ENCODE measurements around the gene EPB41L2.
"Not testable (repeated sequence)": the region's sequence is repeated elsewhere in the genome, so short reads cannot be mapped to it uniquely, and the experiment has no call there.

EPB41L2 gene

GRCh38 chr6:131033631-131034030, 29.4 kb downstream of the EPB41L2 start:
- DNase-seq, result no peak

GRCh38 chr6:131029626-131030297, 33.3 kb downstream of the EPB41L2 start:
- no peak for DNase-seq

GRCh38 chr6:131027326-131027725, 35.7 kb downstream of the EPB41L2 start:
- DNase-seq, result no peak

- DNase-seq, result no peak
Measured at GRCh38 chr6:131026243-131026642, 36.8 kb downstream of the EPB41L2 start.

GRCh38 chr6:131024565-131024964, 38.5 kb downstream of the EPB41L2 start:
- no peak for DNase-seq

- no peak for DNase-seq
Measured at GRCh38 chr6:131023834-131024504, 39.1 kb downstream of the EPB41L2 start.

- no peak for DNase-seq
Measured at GRCh38 chr6:131022691-131023090, 40.4 kb downstream of the EPB41L2 start.

- DNase-seq, result no peak
Measured at GRCh38 chr6:131017962-131018361, 45.1 kb downstream of the EPB41L2 start.

GRCh38 chr6:131015630-131016263, 47.3 kb downstream of the EPB41L2 start:
- DNase-seq, result no peak

GRCh38 chr6:131015025-131015591, 47.9 kb downstream of the EPB41L2 start:
- DNase-seq, result no peak

GRCh38 chr6:131014080-131014776, 48.8 kb downstream of the EPB41L2 start:
- DNase-seq, result no peak

GRCh38 chr6:131013495-131013894, 49.5 kb downstream of the EPB41L2 start:
- DNase-seq, result no peak

- no peak for DNase-seq
Measured at GRCh38 chr6:131009790-131010189, 53.3 kb downstream of the EPB41L2 start.

GRCh38 chr6:131008965-131009364, 54.1 kb downstream of the EPB41L2 start:
- DNase-seq, result not testable (repeated sequence)

- not testable (repeated sequence) for DNase-seq
Measured at GRCh38 chr6:131007964-131008363, 55.1 kb downstream of the EPB41L2 start.

GRCh38 chr6:131007286-131007685, 55.8 kb downstream of the EPB41L2 start:
- no peak for DNase-seq

- no peak for DNase-seq
Measured at GRCh38 chr6:131005439-131006016, 57.5 kb downstream of the EPB41L2 start.

GRCh38 chr6:131004936-131005335, 58.1 kb downstream of the EPB41L2 start:
- DNase-seq, result no peak

- DNase-seq, result no peak
Measured at GRCh38 chr6:131004387-131004755, 58.7 kb downstream of the EPB41L2 start.

- no peak for DNase-seq
Measured at GRCh38 chr6:131003488-131004386, 59.3 kb downstream of the EPB41L2 start.

GRCh38 chr6:131002661-131002980, 60.4 kb downstream of the EPB41L2 start:
- no peak for DNase-seq

Measured in NK-92 treated with Interleukin-12 subunit alpha and Interleukin-12 subunit beta, amount 100 ng/mL, for 24 hours (cell line).